Spleen (tissue), 11 donors: ENCODE data around the gene PDE4D. TPM values are rescaled to one million over a fixed set of nuclear protein-coding genes. Genes with fewer than 3 reads are reported as not detected.

Source experiments
- DNase-seq: peaks from one replicate; pipeline ENCODE4 v3.0.0-alpha.2; 2020
- H3K27ac ChIP-seq, 8 donors: fragments of 200-600 bp; sonication (generic) in 7 of 8; 1 replicate in 4 of 8; 2 replicates in 4 of 8; pipeline versions ENCODE4 v1.5.0 to v1.8.0; 2016 to 2021; ENCODE audit warnings: inconsistent platforms in 4 of 8, mild to moderate bottlenecking in 4 of 8, moderate library complexity in 1 of 8
- H3K27me3 ChIP-seq, 7 donors: fragments of 200-600 bp; sonication (generic) in 6 of 7; replicated peaks in 1 of 7; 1 replicate in 4 of 7; 2 replicates in 3 of 7; pipeline versions ENCODE4 v1.5.0 to v1.8.0; 2016 to 2021; ENCODE audit warnings: inconsistent platforms in 3 of 7, mild to moderate bottlenecking in 1 of 7
- H3K36me3 ChIP-seq, 6 donors: fragments of 200-600 bp; sonication (generic) in 5 of 6; 1 replicate in 4 of 6; 2 replicates in 2 of 6; pipeline versions ENCODE4 v1.5.0 to v1.8.0; 2016 to 2021; ENCODE audit warnings: inconsistent platforms in 2 of 6
- H3K4me1 ChIP-seq, 6 donors: fragments of 200-600 bp; sonication (generic) in 5 of 6; 1 replicate in 3 of 6; 2 replicates in 3 of 6; pipeline versions ENCODE4 v1.5.0 to v1.8.0; 2016 to 2021; ENCODE audit warnings: inconsistent platforms in 3 of 6
- H3K4me3 ChIP-seq, 8 donors: fragments of 200-600 bp; sonication (generic) in 7 of 8; 1 replicate in 4 of 8; 2 replicates in 4 of 8; pipeline versions ENCODE4 v1.5.0 to v1.8.0; 2016 to 2021; ENCODE audit warnings: inconsistent platforms in 4 of 8, mild to moderate bottlenecking in 4 of 8, moderate library complexity in 2 of 8
- H3K9me3 ChIP-seq, 8 donors: fragments of 200-600 bp; sonication (generic) in 7 of 8; 1 replicate in 4 of 8; 2 replicates in 4 of 8; pipeline versions ENCODE4 v1.5.0 to v1.8.0; 2016 to 2021; ENCODE audit warnings: inconsistent platforms in 4 of 8
- CTCF ChIP-seq, 11 experiments: fragments of 200-600 bp in 7 of 11; fragments of 450-650 bp in 4 of 11; sonication (generic) in 4 of 11; IDR thresholded peaks in 8 of 11; conservative IDR thresholded peaks in 3 of 11; 1 replicate in 7 of 11; 2 replicates in 4 of 11; pipeline versions ENCODE4 v1.4.0 to v1.8.0; 2016 to 2021; ENCODE audit warnings: antibody characterized with exemption in 11 of 11, inconsistent platforms in 4 of 11, mild to moderate bottlenecking in 1 of 11
- POLR2A ChIP-seq, 3 donors: fragments of 450-650 bp; IDR thresholded peaks; one replicate each; pipeline ENCODE4 v1.5.1; 2017; ENCODE audit warnings: antibody characterized with exemption in 3 of 3, mild to moderate bottlenecking in 1 of 3
- POLR2AphosphoS5 ChIP-seq, 3 donors: sonication (generic); formaldehyde crosslinking; IDR thresholded peaks; one replicate each; pipeline ENCODE4 v1.5.1; 2017; ENCODE audit warnings: antibody characterized with exemption in 3 of 3
- WGBS, 5 donors: extraction: QIAGEN DNeasy Blood & Tissue Kit in 3 of 5; methylation state at CpG; one replicate each; pipeline versions ENCODE4 v1.1.5 to v1.1.7; 2013 to 2018; 5-methylcytosine and 5-hydroxymethylcytosine counted together
- intact Hi-C: fragments of 100-400 bp; cut with DNase I; formaldehyde crosslinking; loops from one replicate; pipeline ENCODE4 v1.15.0; 2023; ENCODE audit warnings: low total_unique reads
- polyA plus RNA-seq, 3 donors: library from polyadenylated mRNA; stranded (reverse); fragments of 200-250 nt; gene quantifications; one replicate each; pipeline ENCODE4 v1.2.1, GENCODE V29; 2013
- total RNA-seq, 7 donors: library from RNA; depleted of rRNA in 3 of 7; stranded (reverse); fragments of >200 nt in 3 of 7; fragmentation: NEBNext Ultra II Directional in 4 of 7; extraction: Animal tissue kit (Norgen Biotek cat#: 25700) in 4 of 7; gene quantifications; one replicate each; pipeline versions ENCODE4 v1.1.0 to v1.2.1, GENCODE V29; 2016 to 2021
- donor health status: healthy with polysubstance abuse.
- donor health status: DM: no; HTN: no; CAD: no; lungs with moderate emphysema.
- donor health status: DM: no; HTN: no; CAD: no.
- donor health status: Bipolar disorder and iron deficiency.
- donor health status: healthy.
- donor health status: DM: no; HTN: no; CAD: no.
- donor health status: DM: yes; HTN: yes; CAD: no.

Gene PDE4D
- total and polyA plus RNA-seq, 10 donors: 0.88 to 51.8 (median 18.2) TPM

- TF ChIP-seq POLR2A (IDR thresholded peaks at IDR 0.05) (no peak), POLR2AphosphoS5 (IDR thresholded peaks at IDR 0.05) (no peak), CTCF (IDR thresholded peaks at IDR 0.05 in 8 of 11, conservative IDR thresholded peaks at IDR 0.05 in 3 of 11) (no peak)
- 89 to 96% (median 92%) methylated on average over 4 of the region's 4 CpGs for WGBS, 5 donors
- no peak overlapping the region for H3K4me3 ChIP-seq
Observed at GRCh38 chr5:59293700-59294099, 599.8 kb downstream of the PDE4D start.

GRCh38 chr5:59291941-59292340, 601.6 kb downstream of the PDE4D start:
- intact Hi-C loops: no loop called here
- H3K4me1 ChIP-seq: peaks cover 0 to 8% (median 3%) of the 10 kb centered on the region in 6 donors

More at GRCh38 chr5:59293700-59294099, 599.8 kb downstream of the PDE4D start:
- Histone ChIP-seq H3K36me3 (no peaks in the 10 kb centered on the region), H3K9me3 (no peaks in the 10 kb centered on the region), H3K27ac (no peak overlapping the region), H3K4me1 (peaks cover 0 to 18% (median 4%) of the 10 kb centered on the region in 6 donors), H3K27me3 (no peaks in the 10 kb centered on the region)
- intact Hi-C loops: no loop called here
- no peak for DNase-seq

GRCh38 chr5:59287884-59288283, 605.6 kb downstream of the PDE4D start:
- TF ChIP-seq POLR2AphosphoS5 (IDR thresholded peaks at IDR 0.05) (no peak), POLR2A (IDR thresholded peaks at IDR 0.05) (no peak), CTCF (IDR thresholded peaks at IDR 0.05 in 8 of 11, conservative IDR thresholded peaks at IDR 0.05 in 3 of 11) (no peak)
- H3K36me3 ChIP-seq: no peaks in the 10 kb centered on the region
- 74 to 82% (median 79%) methylated on average over 2 of the region's 2 CpGs for WGBS, 5 donors
- H3K4me3 ChIP-seq: no peak overlapping the region
- no peak overlapping the region for H3K27ac ChIP-seq
- DNase-seq: no peak
- H3K27me3 ChIP-seq: no peaks in the 10 kb centered on the region
- H3K9me3 ChIP-seq: no peaks in the 10 kb centered on the region
- no peaks in the 10 kb centered on the region for H3K4me1 ChIP-seq
- intact Hi-C loops: no loop called here

More at GRCh38 chr5:59291941-59292340, 601.6 kb downstream of the PDE4D start:
- Histone ChIP-seq H3K4me3 (no peak overlapping the region), H3K9me3 (no peaks in the 10 kb centered on the region), H3K27ac (no peak overlapping the region), H3K27me3 (no peaks in the 10 kb centered on the region), H3K36me3 (no peaks in the 10 kb centered on the region)
- no peak for TF ChIP-seq CTCF (IDR thresholded peaks at IDR 0.05 in 8 of 11, conservative IDR thresholded peaks at IDR 0.05 in 3 of 11)
- no peak for TF ChIP-seq POLR2A (IDR thresholded peaks at IDR 0.05)
- TF ChIP-seq POLR2AphosphoS5 (IDR thresholded peaks at IDR 0.05): no peak
- no peak for DNase-seq

- WGBS, 5 donors: 84 to 98% (median 88%) methylated on average over 2 to 3 of the region's 3 CpGs
Observed at GRCh38 chr5:59287361-59287760, 606.2 kb downstream of the PDE4D start.

More at GRCh38 chr5:59287361-59287760, 606.2 kb downstream of the PDE4D start:
- Histone ChIP-seq H3K9me3 (no peaks in the 10 kb centered on the region), H3K36me3 (no peaks in the 10 kb centered on the region), H3K27ac (no peak overlapping the region), H3K4me3 (no peak overlapping the region), H3K27me3 (no peaks in the 10 kb centered on the region), H3K4me1 (no peaks in the 10 kb centered on the region)
- DNase-seq: no peak
- no peak for TF ChIP-seq POLR2A (IDR thresholded peaks at IDR 0.05)
- TF ChIP-seq POLR2AphosphoS5 (IDR thresholded peaks at IDR 0.05): no peak
- TF ChIP-seq CTCF (IDR thresholded peaks at IDR 0.05 in 8 of 11, conservative IDR thresholded peaks at IDR 0.05 in 3 of 11): no peak
- intact Hi-C loops: no loop called here
